AG04450 (cell line): ENCODE data around the gene SLN. TPM values are rescaled to one million over a fixed set of nuclear protein-coding genes. Genes with fewer than 3 reads are reported as not detected.

Experiments used
- CTCF ChIA-PET: fragments of 300-600, 350-600 bp; formaldehyde crosslinking; extraction: SDS; loops from one replicate; lab custom pipeline; 2022; ENCODE audit warnings: antibody characterized with exemption, inconsistent platforms; lab: Charles Lee
- POLR2A ChIA-PET: fragments of 350-600 bp; formaldehyde crosslinking; extraction: SDS; loops from one replicate; lab custom pipeline; 2021; ENCODE audit warnings: antibody characterized with exemption, inconsistent platforms; lab: Yijun Ruan, JAX
- DNase-seq: peaks from one replicate; pipeline ENCODE4 v3.0.0-alpha.2; 2011; ENCODE audit warnings: low read depth, low spot score
- H3K27ac ChIP-seq: one replicate; pipeline ENCODE4 v1.5.1; 2012; ENCODE audit warnings: low read depth, low read length, control low read depth
- H3K27me3 ChIP-seq: one replicate; pipeline ENCODE4 v1.6.0; 2012; ENCODE audit warnings: low read length; ENCODE audit not compliant: control insufficient read depth, insufficient read depth
- H3K4me3 ChIP-seq: 2 replicates; pipeline ENCODE4 v1.5.1; 2011; ENCODE audit warnings: mild to moderate bottlenecking, low read depth, low read length, control low read depth
- H3K9me3 ChIP-seq: 2 replicates; pipeline ENCODE4 v1.5.1; 2012; ENCODE audit warnings: low read length; ENCODE audit not compliant: control insufficient read depth, insufficient read depth
- CTCF ChIP-seq: IDR thresholded peaks from 2 replicates; pipeline ENCODE4 v1.5.1; 2011; ENCODE audit warnings: low read depth, low read length, control low read depth, inconsistent platforms
- polyA plus RNA-seq: library from polyadenylated mRNA; depleted of rRNA; stranded (reverse); fragments of >200 nt; gene quantifications from 2 replicates; pipeline ENCODE4 v1.2.3, GENCODE V29; 2011

SLN gene
- polyA plus RNA-seq, 1 experiment = not detected

DNA sequence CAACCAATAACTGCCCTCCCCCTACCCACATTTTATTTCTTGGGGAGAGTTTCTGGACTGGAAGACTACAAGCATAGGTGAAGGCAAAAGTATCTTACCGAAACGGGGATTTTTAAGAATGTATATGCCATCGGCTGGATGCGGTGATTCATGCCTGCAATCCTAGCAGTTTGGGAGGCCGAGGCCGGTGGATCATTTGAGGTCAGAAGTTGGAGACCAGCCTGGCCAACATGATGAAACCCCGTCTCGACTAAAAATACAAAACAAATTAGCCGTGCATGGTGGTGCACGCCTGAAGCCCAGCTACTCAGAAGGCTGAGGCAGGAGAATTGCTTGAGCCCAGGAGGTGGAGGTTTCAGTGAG, 20.8 kb upstream of the SLN start:
- POLR2A ChIA-PET = no interaction called here
- no peak overlapping the region for H3K4me3 ChIP-seq
- CTCF ChIA-PET = interaction anchor here (0.6 to 1.4 kb wide), 2 partner anchors 8 to 20 kb away, joined by 3 to 5 read pairs; no protein-coding TSS in a partner anchor
- H3K27ac ChIP-seq = no peak overlapping the region
- no peak for DNase-seq
- no peak for TF ChIP-seq CTCF
- no peaks in the 10 kb centered on the region for H3K27me3 ChIP-seq
- H3K9me3 ChIP-seq = no peaks in the 10 kb centered on the region

DNA sequence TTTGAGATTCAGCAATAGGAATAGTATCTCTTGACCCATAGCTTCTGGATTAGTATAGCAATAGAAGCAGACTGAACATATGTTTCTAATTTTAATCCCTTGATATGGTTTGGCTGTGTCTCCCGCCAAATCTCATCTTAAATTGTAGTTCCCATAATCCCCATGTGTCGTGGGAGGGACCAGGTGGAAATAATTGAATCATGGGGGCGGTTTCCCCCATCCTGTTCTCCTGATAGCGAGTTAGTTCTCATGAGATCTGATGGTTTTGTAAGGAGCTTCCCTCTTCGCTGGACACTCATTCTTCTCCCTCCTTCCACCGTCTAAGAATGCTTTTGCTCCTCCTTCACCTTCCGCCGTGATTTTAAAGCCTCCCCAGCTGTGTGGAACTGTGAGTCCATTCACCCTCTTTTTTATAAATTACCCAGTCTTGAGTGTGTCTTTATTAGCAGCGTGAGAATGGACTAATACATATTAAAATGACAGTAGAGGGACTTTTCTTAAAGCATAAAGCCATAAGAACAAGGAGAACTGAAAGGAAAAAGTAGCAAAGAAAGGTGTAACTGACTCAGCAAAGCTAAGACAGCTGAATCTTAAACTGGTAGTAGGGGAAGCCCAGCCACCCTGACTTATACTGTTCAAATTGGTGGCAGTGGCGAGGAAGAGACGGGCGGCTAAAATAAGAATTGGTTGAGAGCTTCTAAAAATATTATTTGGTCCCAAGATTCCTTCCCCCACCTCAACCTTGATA, 20.3 kb upstream of the SLN start:
- ChIA-PET POLR2A (no interaction called here), CTCF (interaction anchor here (0.6 to 1.4 kb wide), 3 partner anchors 9 to 39 kb away, joined by 3 to 5 read pairs (median 4); no protein-coding TSS in a partner anchor)
- TF ChIP-seq CTCF = no peak
- Histone ChIP-seq H3K27ac (no peak overlapping the region), H3K27me3 (no peaks in the 10 kb centered on the region), H3K9me3 (no peaks in the 10 kb centered on the region), H3K4me3 (no peak overlapping the region)
- no peak for DNase-seq

GRCh38 chr11:107722662-107723061, 10.8 kb upstream of the SLN start:
- ChIA-PET CTCF (no interaction called here), POLR2A (no interaction called here)
- TF ChIP-seq CTCF = no peak
- H3K27me3 ChIP-seq = peaks cover 8% of the 10 kb centered on the region
- H3K9me3 ChIP-seq = no peaks in the 10 kb centered on the region
- no peak overlapping the region for H3K4me3 ChIP-seq
- no peak overlapping the region for H3K27ac ChIP-seq
- no peak for DNase-seq

DNA sequence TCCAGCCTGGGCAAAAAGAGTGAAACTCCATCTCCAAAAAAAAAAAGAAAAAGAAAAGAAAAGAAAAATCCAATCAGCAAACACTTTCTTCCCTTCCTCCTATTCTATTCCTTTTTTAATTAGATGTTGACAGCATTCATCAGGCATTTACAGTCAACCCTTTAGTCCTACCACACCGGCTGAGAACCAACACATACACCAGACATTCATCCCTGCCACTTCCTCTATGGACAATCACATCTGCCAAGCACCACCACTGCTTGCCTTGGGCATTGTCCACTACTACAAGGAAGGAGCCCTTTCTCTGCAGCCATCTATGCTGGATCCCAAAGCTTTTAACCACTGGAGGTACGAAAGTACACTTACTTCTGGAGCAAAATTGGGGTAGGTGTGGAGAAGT, 9.4 kb upstream of the SLN start:
- CTCF ChIA-PET = no interaction called here
- POLR2A ChIA-PET = no interaction called here
- no peak overlapping the region for H3K27ac ChIP-seq
- no peak overlapping the region for H3K4me3 ChIP-seq
- TF ChIP-seq CTCF = no peak
- no peak for DNase-seq
- no peaks in the 10 kb centered on the region for H3K9me3 ChIP-seq
- H3K27me3 ChIP-seq = peaks cover 8% of the 10 kb centered on the region

- CTCF ChIA-PET = no interaction called here
Observed at GRCh38 chr11:107720303-107720774, 8.5 kb upstream of the SLN start.

More at GRCh38 chr11:107720303-107720774, 8.5 kb upstream of the SLN start:
- H3K27ac ChIP-seq = no peak overlapping the region
- POLR2A ChIA-PET = no interaction called here
- no peak overlapping the region for H3K4me3 ChIP-seq
- H3K27me3 ChIP-seq = peaks cover 8% of the 10 kb centered on the region
- TF ChIP-seq CTCF = no peak
- DNase-seq = no peak
- H3K9me3 ChIP-seq = no peaks in the 10 kb centered on the region
